MM.1S (cell line): ENCODE results near the gene PTH1R.

Experiments used
- CTCF ChIP-seq: fragments of 300-600 bp; sonication (generic); IDR thresholded peaks from 2 replicates; pipeline ENCODE4 v1.5.1; 2016; ENCODE audit warnings: antibody characterized with exemption, low read length, mixed read lengths
- EZH2 ChIP-seq: fragments of 300-600 bp; sonication (generic); optimal IDR thresholded peaks from 2 replicates; pipeline ENCODE3; 2017; ENCODE audit warnings: low read depth, mild to moderate bottlenecking, antibody characterized with exemption, low read length, mixed read lengths

- TF ChIP-seq CTCF (no peak), EZH2 (no peak)
Observed at GRCh38 chr3:46880884-46881595, 3.5 kb downstream of the PTH1R start.
